SH-SY5Y (cell line): ENCODE measurements around the gene IPO11.

Source experiments
- GATA2 ChIP-seq: IDR thresholded peaks from 2 replicates; pipeline ENCODE4 v1.6.1; 2011; ENCODE audit warnings: mild to moderate bottlenecking, low read depth, low read length
- GATA3 ChIP-seq: IDR thresholded peaks from 2 replicates; pipeline ENCODE4 v1.6.1; 2011; ENCODE audit warnings: low read depth, mild to moderate bottlenecking, low read length, moderate library complexity

- TF ChIP-seq GATA3, result no peak
- no peak for TF ChIP-seq GATA2
Observed at GRCh38 chr5:62568800-62569432, 156.4 kb downstream of the IPO11 start.
